Activated CD4-positive, alpha-beta T cell treated with anti-CD3 and anti-CD28 coated beads, Interleukin-2, amount 50 U/mL, for 16 hours (primary cell): ENCODE measurements around the gene TEKT2.

Source experiments
- DNase-seq: peaks from one replicate; pipeline ENCODE4 v3.0.0-alpha.2; 2020

The TEKT2 gene

DNA sequence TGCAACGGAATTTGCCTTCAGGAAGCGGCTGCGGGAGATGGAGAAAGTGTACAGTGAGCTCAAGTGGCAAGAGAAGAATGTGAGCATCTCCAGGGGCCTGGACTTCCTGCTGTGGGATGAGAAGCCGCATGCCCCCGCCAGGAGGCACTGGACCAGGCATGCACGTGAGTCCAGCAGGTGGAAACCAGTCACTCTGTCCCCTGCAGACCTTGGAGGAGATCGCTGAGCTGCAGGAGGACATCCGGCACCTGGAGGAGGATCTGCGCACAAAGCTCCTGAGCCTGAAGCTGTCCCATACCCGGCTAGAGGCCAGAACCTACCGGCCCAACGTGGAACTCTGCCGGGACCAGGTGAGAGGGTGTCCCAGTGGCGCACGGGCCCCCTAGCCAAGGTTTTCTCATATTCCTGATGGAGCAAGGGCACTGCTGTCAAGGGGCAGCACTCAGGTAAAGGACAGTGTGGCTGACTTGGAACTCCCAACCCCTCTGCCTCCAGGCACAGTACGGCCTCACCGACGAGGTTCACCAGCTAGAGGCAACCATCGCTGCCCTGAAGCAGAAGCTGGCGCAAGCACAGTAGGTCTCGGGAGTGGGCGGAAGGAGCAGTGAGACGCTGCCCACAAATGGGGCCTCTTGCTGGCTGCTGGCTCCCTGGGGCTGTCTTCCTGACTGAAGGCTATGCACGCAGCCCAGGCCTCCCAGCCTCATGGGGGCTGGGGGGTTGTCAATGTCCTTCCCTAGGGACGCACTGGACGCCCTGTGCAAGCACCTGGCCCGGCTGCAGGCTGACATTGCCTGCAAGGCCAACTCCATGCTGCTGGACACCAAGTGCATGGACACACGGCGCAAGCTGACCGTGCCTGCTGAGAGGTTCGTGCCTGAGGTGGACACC is 3.6 kb downstream of the TEKT2 start:
- DNase-seq: no peak

DNA sequence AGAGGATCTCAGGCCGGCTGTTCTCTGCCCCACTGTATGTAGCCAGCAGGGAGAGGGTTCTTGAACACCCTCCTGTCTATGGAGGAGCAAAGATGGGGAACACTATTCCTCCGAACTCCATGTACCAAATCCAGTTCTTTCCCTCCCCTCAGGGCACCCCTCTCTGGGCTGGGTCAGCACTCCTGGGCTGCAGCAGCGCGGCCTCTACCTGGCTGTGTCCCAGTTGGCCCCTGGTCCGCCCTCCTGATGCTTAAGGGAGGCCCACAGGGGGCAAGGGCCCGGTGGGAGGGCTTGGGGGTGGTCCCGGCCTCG is 4.3 kb downstream of the TEKT2 start:
- DNase-seq: no peak

DNA sequence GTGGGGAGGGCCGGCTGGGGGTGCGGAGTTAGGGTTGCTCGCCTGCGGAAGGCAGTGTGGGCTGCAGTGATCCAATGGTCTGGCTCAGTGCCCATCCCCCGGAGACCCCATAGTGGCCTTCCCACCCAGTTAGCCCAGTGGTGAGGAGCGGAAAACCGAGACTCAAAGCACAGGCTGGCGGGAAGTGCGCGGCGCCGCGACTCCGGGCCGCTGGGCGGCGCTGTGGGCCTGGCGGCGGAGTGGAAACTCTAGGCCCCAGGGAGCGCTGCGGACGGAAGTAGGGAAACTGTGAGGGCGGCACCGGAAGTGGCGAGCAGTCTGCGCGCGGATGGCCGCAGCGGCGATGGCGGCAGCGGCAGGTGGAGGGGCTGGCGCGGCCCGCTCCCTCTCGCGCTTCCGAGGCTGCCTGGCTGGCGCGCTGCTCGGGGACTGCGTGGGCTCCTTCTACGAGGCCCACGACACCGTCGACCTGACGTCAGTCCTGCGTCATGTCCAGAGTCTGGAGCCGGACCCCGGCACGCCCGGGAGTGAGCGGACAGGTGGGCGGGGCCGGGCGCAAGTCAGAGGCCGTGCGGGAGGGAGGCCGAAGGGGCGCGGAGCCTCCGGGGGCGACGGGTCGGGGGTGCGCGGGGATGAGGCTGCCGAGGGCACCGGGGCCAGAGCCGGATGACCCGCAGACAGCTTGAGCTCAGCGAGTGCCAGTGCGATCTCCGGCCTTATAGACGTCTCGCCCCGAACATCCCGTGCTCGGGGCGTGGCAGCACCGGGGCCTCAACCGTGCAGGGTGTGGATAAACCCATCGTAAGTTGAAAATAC is 4.9 kb downstream of the TEKT2 start, which contains the start of gene ADPRS:
Gene ADPRS, plus strand, starts transcription at position 316 of the 816 bp plus-strand sequence. Its CDS starts 13 bp downstream, at position 329.
- DNase-seq: peak; percentile 91

DNA sequence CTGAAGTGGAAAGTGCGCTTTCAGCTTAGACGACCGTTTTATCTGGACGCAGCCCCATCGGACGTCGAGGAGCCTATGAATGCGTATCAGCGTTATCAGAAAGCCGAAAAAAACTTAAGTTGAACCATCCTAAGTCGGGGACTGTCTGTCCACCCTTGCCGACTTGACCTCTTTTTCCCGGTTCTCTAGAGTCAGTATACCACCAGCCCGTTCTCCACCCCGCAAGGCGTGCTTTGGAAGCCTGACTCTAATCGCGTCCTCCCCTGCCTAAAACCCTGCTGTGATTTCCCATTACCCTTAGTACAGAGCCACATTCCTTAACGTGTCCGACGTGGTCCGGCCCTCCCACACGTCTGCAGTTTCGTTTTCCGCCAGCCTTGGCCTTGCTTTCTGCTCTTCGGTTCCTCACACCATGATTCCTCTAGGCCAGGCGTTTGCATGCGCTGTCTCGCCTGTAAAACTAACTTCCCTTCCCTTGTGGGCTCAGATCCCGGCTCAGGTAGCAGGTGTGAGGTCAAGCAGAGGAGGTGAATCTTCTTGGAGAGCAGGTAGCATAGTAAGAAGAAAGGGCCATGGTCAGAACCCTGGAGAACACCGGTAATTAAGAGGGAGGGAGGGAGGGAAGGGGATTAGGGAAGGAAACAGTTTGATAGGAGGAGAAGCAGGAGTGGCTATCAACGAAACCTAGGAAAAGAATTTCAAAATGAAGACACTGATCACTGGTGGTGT is 5.7 kb downstream of the TEKT2 start:
- DNase-seq: peak; percentile 23

DNA sequence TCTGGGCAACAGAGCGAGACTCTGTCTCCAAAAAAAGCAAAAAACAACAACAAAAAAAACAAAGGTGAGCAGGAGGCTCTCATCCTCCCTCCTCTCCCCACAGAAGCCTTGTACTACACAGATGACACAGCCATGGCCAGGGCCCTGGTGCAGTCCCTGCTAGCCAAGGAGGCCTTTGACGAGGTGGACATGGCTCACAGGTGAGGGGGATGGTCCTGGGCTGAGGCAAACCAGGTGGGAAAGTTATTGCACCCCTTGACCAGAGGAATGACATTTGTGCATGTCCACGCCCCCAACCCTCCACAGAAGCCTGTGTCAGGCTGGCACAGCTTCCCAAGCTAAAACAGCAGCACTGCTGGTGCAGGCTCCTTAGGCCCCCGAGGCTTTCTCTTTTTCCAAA is 7.2 kb downstream of the TEKT2 start:
- no peak for DNase-seq

DNA sequence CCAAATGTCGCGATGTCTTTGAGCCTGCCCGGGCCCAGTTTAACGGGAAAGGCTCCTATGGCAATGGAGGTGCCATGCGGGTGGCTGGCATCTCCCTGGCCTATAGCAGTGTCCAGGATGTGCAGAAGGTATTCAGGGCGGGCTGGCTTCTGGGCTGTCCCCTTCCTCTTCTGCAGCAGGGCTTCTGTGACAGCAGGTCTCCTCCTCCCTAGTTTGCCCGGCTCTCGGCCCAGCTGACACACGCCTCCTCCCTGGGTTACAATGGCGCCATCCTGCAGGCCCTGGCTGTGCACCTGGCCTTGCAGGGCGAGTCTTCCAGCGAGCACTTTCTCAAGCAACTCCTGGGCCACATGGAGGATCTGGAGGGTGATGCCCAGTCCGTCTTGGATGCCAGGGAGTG is 7.8 kb downstream of the TEKT2 start:
- no peak for DNase-seq

- no peak for DNase-seq
Measured at GRCh38 chr1:36092166-36092797, 8.4 kb downstream of the TEKT2 start.

- DNase-seq: no peak
Measured at GRCh38 chr1:36092798-36093185, 8.9 kb downstream of the TEKT2 start.

- no peak for DNase-seq
Measured at GRCh38 chr1:36093226-36093625, 9.3 kb downstream of the TEKT2 start.

DNA sequence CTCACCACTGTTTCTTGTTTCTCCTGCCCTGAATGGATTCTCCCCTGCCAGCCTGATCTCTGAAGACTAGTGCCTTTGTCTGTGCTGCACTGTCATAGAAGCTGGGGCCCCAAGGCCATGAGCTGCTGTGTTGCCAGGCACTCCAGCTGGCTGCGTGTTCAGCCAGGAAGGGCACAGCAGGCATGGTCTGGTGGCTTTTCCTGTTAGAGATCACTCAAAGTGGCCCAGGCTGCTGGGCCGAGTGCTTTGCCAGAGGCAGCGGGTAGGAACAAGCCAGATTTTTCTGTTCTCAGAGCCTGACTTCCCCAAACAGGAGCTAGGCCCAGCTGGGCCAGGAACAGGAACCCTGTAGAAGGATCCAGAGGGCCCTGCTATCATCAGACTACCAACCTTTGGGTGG is 10.0 kb downstream of the TEKT2 start:
- no peak for DNase-seq

DNA sequence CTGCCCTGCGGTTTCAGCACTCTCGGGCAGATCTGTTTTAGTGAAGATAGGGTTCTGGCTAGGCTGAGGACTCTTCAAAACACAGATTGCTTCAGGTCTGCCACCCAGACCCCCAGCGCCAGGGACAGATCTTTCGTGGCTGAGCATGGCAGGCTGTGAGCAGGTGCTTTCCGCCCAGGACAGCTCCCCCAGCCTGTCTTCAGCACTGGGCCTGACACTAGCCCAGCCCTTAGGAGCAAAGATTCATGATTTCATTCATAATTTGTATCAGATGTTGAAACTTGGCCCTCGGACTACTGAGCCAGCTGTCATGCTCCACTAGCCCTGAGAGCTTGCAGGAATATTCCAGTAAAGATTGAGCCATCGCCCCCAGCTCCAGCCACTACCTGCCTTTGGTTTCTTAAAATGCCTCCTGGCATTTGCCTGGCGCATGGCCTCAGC is 10.7 kb downstream of the TEKT2 start:
- no peak for DNase-seq

GRCh38 chr1:36095760-36096405 is 12.0 kb downstream of the TEKT2 start:
- no peak for DNase-seq

DNA sequence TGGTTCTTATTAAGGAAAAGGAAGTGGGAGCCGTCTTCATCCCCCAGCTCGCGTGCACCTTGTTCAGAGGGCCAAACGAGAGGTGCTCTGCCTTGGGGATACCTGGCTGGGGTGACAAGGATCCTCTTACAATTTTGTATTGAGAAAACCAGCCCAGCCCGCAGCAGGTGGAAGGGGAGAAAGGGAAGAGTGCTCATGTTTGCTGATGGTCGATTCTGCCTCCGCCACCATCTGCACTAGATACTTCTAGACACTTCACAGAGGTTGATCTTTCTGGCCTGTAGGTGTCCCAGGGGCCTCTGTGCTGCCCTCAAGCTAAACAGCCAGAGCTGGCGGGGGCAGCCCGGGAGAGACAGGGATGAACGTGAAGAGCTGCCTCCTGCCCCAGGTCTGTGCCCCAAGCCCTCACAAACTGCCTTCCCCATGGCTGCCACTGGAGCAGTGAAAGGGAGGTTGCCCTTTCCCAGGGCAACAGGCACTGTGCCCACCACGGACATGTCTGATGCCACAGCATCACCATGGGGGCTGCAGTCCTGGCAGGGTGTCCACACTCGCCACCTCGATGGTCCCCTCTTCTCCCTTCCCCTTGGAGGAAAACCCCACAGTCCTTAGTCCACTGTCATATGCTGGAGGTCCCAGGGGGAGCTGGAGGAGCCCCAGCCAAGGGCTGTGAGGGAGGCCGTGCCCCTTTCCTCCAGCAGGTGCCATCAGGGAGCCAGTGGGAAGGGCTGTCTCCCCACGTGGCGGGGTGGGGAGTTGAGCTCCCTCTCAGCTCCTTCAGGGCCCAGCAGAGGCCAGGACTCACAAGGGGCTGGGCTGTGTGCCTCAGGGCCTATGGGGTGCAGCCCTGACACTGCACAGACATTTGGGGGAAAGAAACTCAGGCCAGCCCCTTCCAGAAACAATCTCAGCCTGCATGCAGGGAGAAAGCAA is 12.9 kb downstream of the TEKT2 start:
- DNase-seq: no peak

GRCh38 chr1:36097693-36098585 is 14.0 kb downstream of the TEKT2 start:
- DNase-seq: no peak

- no peak for DNase-seq
Measured at GRCh38 chr1:36098650-36099365, 14.9 kb downstream of the TEKT2 start.

- peak; percentile 78 for DNase-seq
Measured at GRCh38 chr1:36099681-36100341, 15.9 kb downstream of the TEKT2 start.

GRCh38 chr1:36100376-36100775 is 16.5 kb downstream of the TEKT2 start:
- no peak for DNase-seq

- no peak for DNase-seq
Measured at GRCh38 chr1:36101546-36101945, 17.7 kb downstream of the TEKT2 start.

GRCh38 chr1:36106269-36106668 is 22.4 kb downstream of the TEKT2 start:
- DNase-seq: no peak
